Dermis microvascular lymphatic vessel endothelial cell (primary cell): ENCODE data around the gene STK32B. TPM values are rescaled to one million over a fixed set of nuclear protein-coding genes. Genes with fewer than 3 reads are reported as not detected.
A peak's percentile ranks its signal among the peaks of the same experiment; 100 is the strongest.
"Not testable (repeated sequence)": the region's sequence is repeated elsewhere in the genome, so short reads cannot be mapped to it uniquely, and the experiment has no call there.

ENCODE experiments used
- DNase-seq, 2 donors: peaks; one replicate each; pipeline versions ENCODE4 v3.0.0 to v3.0.0-alpha.2; 2010; ENCODE audit warnings: low read depth in 2 of 2
- total RNA-seq: library from RNA; depleted of rRNA; stranded (reverse); fragments of >200 nt; gene quantifications from 2 replicates; pipeline ENCODE4 v1.2.1, GENCODE V29; 2014

Gene STK32B
- total RNA-seq, 1 donor from 2014 or later, result 23.1 TPM

- DNase-seq, result no peak
These were observed 208.8 kb downstream of the STK32B start for GRCh38 chr4:5260121-5260520.

DNA sequence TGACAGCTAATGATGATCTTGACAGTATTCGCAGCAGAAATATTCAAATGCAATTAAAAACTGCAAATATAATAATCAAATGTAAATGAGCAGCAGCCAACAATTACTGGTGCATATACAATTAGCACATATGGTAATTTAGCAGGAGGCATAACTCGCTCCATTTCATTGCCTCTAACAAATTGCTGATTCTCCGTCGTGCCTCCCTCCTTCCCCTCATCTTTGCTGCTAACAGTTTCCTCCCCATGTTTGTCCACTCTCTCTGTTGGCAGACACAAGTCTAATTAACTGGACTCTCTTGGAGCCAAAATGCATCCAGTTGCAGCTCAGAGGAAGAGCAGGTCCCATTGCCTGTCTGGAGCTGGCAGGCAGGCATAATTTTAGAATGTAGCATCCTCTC, 210.6 kb downstream of the STK32B start:
- DNase-seq, result no peak

DNA sequence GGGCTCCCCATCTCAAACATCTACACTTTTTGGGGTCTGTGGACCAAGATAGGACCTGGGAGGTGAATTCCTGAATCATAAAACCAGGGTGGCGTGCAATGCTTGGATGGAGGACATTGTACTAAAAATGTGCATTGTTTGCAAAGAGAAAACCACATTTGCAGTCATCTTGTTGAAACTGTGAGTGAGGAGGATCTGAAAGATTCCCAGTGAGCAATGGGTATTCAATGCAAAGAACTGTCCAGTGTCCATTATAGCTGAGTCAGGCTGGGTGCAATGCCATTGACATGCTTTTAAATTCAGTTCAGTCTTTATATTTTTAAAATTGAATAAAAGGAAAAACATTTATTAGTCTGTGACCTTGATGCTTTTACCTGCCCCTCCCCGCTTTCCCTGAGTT, 215.7 kb downstream of the STK32B start:
- DNase-seq, result no peak

- DNase-seq, result no peak
These were observed 216.1 kb downstream of the STK32B start for GRCh38 chr4:5267408-5267807.

- DNase-seq, result peak in 1 of 2 donors; percentile 27
These were observed 225.3 kb downstream of the STK32B start for GRCh38 chr4:5276475-5277075.

DNA sequence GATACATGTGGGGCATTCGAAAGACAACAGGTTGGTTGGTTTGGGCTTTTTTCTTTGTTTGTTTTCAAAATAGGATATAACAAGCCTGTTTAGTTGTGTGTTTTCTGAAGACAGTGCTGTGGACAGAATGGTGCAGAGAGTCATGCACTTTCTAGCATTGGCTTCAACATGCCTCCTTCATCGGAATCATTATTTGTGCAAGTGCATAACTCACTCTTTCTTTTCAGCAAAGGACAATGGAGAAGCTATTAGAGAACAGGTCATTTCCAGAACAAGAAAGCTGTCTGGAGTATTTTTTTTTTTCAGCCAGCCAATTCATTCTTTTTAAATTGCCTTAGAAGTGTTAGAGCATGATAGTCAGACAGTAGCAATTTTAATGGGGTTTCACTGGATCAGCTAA, 225.8 kb downstream of the STK32B start:
- DNase-seq, result no peak

- DNase-seq, result no peak
These were observed 226.9 kb downstream of the STK32B start for GRCh38 chr4:5278213-5278612.

DNA sequence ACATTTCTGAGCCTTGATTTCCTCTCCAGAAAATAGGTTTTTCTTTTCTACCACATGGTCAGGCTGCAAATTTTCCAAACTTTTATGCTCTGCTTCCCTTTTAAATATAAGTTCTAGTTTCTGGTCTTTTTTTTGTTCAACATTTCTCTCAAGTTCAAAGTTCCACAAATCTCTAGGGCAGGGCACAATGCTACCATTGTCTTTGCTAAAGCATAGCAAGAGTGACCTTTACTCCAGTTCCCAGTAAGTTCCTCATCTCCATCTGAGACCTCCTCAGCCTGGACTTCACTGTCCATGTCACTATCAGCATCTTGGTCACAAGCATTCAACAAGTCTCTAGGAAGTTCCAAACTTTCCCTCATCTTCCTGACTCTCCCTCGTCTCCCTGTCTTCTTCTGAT, 228.8 kb downstream of the STK32B start:
- DNase-seq, result not testable (repeated sequence)

DNA sequence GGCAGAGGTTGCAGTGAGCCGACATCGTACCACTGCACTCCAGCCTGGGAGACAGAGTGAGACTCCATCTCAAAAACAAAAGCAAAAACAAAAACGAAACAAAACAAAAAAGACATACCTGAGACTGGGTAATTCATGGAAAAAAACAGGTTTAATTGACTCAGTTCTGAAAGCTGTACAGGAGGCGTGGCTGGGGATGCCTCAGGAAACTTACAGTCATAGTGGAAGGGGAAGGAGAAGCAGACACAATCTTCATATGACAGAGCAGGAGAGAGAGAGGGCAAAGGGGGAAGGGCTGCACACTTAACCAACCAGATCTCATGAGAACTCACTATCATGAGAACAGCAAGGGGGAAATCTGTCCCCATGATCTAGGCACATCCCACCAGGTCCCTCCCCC, 229.5 kb downstream of the STK32B start:
- no peak for DNase-seq

DNA sequence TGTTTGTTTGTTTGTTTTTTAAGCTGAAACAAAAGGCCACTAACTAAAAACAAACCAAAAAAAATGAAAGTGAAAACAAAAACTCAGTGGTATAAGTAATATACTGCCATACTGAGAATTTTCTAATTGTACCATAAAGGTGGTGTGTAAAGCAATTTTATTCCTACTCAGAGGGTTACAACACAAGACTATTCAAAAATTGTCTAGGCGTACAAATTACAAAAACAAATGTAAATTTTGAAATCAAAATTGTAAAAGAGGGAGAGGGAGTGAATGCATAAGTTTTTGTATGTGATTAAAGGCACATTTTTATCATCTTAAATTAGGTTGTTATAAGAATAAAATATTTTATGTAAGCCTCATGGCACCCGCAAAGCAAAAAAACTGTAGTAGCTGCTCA, 232.6 kb downstream of the STK32B start:
- DNase-seq, result no peak

DNA sequence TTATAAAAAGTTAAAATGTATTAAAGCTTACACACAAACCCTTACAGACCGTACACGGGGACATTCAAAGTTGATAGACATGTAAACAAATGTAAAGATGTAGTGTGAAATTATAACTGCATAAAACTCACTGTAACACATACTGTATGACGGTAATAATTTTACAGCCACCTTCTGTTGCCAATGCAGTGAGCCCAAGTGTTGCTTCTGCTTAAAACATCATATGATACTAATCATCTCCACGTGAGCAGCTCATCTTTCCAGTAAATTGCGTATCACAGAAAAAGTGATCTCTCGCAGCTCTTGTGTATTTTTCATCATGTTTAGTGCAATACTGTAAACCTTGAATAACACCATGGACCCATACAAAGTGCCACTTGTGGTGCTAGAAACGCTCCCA, 233.2 kb downstream of the STK32B start:
- DNase-seq, result no peak

- DNase-seq, result peak; percentile 32 to 60
These were observed 240.8 kb downstream of the STK32B start for GRCh38 chr4:5292101-5292500.

DNA sequence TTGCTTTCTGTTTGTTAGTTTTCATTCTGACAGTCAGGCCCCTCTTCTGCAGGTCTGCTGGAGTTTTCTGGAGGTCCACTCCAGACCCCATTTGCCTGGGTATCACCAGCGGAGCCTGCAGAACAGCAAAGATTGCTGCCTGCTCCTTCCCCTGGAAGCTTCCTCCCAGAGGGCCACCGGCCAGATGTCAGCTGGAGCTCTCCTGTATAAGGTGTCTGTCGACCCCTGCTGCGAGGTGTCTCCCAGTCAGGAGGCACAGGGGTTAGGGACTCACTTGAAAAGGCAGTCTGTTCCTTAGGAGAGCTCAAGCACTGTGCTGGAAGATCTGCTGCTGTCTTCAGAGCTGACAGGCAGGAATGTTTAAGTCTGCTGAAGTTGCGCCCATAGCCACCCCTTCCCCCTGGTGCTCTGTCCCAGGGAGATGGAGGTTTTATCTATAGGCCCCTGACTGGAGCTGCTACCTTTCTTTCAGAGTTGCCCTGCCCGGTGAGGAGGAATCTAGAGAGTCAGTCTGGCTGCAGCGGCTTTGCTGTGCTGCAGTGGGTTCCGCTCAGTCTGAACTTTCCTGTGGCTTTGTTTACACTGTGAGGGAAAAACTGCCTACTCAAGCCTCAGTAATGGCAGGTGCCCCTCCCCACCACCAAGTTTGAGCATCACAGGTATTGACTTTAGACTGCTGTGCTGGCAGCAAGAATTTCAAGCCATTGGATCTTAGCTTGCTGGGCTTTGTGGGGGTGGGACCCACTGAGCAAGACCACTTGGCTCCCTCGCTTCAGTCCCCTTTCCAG, 246.9 kb downstream of the STK32B start:
- not testable (repeated sequence) for DNase-seq

DNA sequence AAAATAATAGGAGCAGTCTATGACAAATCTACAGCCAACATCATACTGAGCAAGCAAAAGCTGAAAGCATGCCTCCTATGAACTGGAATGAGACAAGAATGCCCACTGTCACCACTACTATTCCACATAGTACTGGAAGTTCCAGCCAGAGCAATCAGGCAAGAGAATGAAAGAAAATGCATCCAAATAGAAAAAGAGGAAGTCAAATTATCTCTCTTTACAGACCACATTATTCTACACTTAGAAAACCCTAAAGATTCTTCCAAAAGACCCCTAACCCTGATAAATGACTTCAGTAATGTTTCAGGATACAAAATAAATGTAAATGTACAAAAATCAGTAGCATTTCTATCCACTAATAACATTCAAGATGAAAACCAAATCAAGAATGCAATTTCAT, 249.0 kb downstream of the STK32B start:
- no peak for DNase-seq

- DNase-seq, result no peak
These were observed 256.6 kb downstream of the STK32B start for GRCh38 chr4:5307928-5308327.

DNA sequence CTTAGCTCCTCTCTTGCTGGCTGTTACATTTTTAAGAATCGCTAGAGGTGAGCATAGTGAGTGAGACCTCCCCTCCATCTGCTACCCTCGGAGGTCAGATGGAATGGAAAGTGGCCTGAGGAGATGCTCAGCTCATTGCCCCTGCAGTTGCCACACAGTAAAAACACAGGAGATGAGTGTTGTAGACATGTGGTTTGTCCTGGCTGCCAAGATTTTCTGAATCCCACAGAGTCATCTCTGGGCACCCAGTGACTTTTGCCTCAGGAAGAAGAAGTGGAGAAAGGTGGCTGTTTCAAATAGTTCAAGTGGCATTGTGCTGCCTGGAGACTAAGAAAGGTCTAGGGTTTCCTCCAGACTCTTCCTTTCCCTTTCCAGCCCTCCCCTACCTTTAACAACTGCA, 271.0 kb downstream of the STK32B start:
- DNase-seq, result no peak

- no peak for DNase-seq
These were observed 279.2 kb downstream of the STK32B start for GRCh38 chr4:5330339-5330989.

- peak in 1 of 2 donors; percentile 17 for DNase-seq
These were observed 286.5 kb downstream of the STK32B start for GRCh38 chr4:5337731-5338130.

- peak in 1 of 2 donors; percentile 66 for DNase-seq
These were observed 287.3 kb downstream of the STK32B start for GRCh38 chr4:5338531-5338930.

DNA sequence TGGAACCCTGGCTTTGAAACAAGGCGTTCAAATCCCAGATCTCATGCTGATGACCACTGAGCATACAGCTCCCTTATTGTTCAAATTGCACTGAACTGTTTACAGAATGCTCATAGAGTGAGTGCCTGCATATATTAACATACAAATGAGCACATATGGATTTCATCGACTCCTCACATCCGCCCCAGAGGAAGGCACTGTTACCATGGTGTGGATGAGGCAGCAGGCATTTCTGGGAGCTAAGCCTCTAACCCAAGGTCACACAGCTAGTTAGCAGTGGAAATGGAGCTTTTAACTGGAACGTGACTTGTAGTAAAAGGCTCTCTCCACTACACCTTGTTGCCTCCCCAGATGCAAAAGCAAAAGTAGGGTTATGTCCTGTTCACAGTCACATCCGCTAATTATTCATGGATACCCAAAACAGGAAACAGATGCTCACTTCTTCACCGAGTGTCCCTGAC, 289.7 kb downstream of the STK32B start:
- DNase-seq, result peak; percentile 93 to 94

GRCh38 chr4:5341526-5341925, 290.2 kb downstream of the STK32B start:
- peak; percentile 25 to 67 for DNase-seq

- DNase-seq, result no peak
These were observed 304.6 kb downstream of the STK32B start for GRCh38 chr4:5355846-5356245.

DNA sequence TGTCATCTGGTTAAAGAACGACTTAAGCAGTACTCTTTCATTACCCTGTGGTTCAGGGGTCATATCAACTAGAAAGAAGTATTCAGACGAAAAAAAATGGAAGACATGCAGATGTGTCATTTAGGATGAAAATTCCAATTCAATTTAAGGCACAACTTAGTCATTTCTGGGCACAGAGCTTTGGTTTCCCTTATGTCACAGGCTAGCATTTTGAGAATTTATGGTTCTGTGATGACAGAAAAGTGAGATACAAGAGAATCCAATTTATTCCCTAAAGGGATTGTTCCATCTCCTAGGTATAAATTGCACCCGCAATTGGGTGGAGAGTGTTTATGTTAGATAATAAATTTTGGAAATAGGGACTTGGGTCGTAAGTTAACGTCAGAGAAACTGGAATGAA, 306.6 kb downstream of the STK32B start:
- DNase-seq, result no peak
